Measurements from ENCODE around the gene TAS2R3.

The TAS2R3 gene

DNA sequence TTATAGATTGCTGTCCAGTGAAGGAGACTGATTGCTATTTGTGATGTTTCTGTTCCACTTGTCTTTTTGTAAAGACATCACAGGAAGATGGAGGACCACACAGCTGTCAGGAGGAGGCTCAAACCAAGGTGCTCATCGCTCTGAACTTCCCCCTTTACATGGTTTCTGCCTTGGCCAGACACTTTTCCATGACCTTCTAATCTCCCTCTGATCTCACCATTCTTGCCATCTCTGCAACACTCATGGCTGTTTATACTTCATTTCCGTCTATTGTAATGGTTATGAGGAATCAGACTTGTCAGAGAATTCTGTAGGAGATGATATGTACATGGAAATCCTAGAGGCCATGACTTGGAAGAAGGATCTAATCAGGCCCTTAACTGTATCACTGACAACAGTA, 24.4 kb downstream of the TAS2R3 start:
- DNase-seq: no peak

DNA sequence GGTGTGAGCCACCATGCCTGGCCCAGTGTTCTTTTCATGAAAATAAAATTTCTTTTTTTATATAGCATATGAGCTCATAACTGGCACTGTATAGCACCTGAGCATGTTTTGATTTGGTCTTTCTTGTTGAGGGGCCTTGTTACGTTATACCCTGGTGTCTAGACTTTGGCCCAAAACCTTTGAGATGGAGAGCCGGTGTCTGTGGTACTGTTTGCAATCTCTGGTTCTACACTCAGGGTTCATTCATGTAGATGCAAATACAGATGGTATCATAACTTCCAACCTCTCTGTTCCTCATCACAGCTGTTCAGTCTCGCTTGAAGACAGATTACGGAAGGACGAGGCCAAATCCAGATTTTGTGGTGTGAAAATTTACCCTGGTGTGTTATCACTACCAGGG, 26.0 kb downstream of the TAS2R3 start, which contains the start of gene TAS2R5:
TAS2R5 (plus strand) TSS at position 301 of the 400 bp plus-strand sequence. CDS start 145 bp downstream, outside the sequence.
- no peak for DNase-seq

DNA sequence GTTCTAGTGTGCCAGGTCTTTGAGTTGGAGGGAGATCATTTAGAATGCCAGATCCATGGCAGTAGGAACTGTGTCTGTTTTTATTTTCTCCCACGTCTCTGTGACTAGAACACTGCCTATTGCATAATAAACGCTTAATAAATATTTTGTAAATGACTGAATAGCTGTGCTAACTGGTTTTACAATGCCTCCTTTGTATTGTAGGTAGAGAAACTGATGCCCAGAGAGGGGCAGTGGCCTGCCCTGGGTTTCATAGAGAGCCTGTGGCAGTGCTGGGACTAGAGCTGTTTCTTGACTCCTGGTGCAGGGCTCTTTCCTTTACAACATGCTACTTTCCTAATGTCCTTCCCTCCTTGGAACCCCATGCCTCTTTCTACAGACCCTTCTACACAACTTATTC, 28.6 kb downstream of the TAS2R3 start:
- no peak for DNase-seq
